Heart left ventricle (tissue), 13 donors: ENCODE results near the gene CNTNAP5.

Experiments
- CTCF ChIP-seq, 12 donors: fragments of 200-600 bp; sonication (generic) in 4 of 12; IDR thresholded peaks; one replicate each; pipeline versions ENCODE4 v1.5.0 to v1.8.0; 2018 to 2022; ENCODE audit warnings: antibody characterized with exemption in 12 of 12, mild to moderate bottlenecking in 5 of 12
- POLR2A ChIP-seq, 2 donors: fragments of 450-650 bp; IDR thresholded peaks; one replicate each; pipeline ENCODE4 v1.6.1; 2017; ENCODE audit warnings: antibody characterized with exemption in 2 of 2, mild to moderate bottlenecking in 2 of 2, moderate library complexity in 2 of 2
- donor health status: ischemic (EF 13 %, LVEDD 7.1; RV severe dilation, severe dysfunction).
- donor health status: DM: no; HTN: yes; CAD: no.
- donor health status: DM: no; HTN: no; CAD: no.
- donor health status: ischemic (EF 25% LVEDD 6.9; RV normal size, moderate dysfunction).
- donor health status: ischemic (EF 25% LVEDD 5.7; RV mildly dilated, moderate dysfunction).
- donor health status: ischemic (EF 35%, LVEDD 5.7; RV mildly dilated, moderate dysfunction).
- donor health status: nonischemic (EF 11% LVEDD 7.7; RV severe dilation, severe dysfunction).
- donor health status: DM: yes; HTN: yes; CAD: no.
- donor health status: PGD.
- donor health status: ischemic (EF 29% LVEDD 5.4; RV normal size, mild dysfunction).
- donor health status: nonischemic (EF 23%, LVEDD 6.1; RV moderate dilation, normal function).

GRCh38 chr2:124186801-124187200 is 161.7 kb downstream of the CNTNAP5 start:
- TF ChIP-seq CTCF (IDR thresholded peaks at IDR 0.05) (no peak), POLR2A (IDR thresholded peaks at IDR 0.05) (no peak)
